K562 (cell line): ENCODE measurements around the gene FCRL6. TPM values are rescaled to one million over a fixed set of nuclear protein-coding genes. Genes with fewer than 3 reads are reported as not detected.

Experiments used
- ATAC-seq: fragments of 200-7000 bp; cut with Tn5 transposase; 3 replicates; pipeline ENCODE4 v1.9.1; 2020; ENCODE audit warnings: moderate library complexity
- BruUV-seq: library from RNA; stranded (reverse); fragments of 400-500 nt; replicated peaks from 2 replicates; lab custom pipeline; 2021; lab: Mats Ljungman, UMichigan
- CTCF ChIA-PET: fragments of 300-600 bp; formaldehyde crosslinking; extraction: SDS; loops from one replicate; lab custom pipeline; 2021; ENCODE audit warnings: low intra/inter-chr PET ratio; lab: Yijun Ruan, JAX
- POLR2A ChIA-PET: fragments of 300-600, 350-650 bp; sonication (Branson Sonifier 250); formaldehyde crosslinking; extraction: SDS; loops from one replicate; lab custom pipeline; 2021; ENCODE audit warnings: antibody characterized with exemption, inconsistent platforms; lab: Yijun Ruan, JAX
- DNase-seq, 4 experiments: peaks; one replicate each; pipeline versions ENCODE4 v3.0.0 to v3.0.0-alpha.2; 2011 to 2018; ENCODE audit warnings: low spot score in 3 of 4, mixed read lengths in 3 of 4; ENCODE audit errors: extremely low read depth in 1 of 4
- FAIRE-seq: peaks from 2 replicates; lab custom pipeline; 2011; peaks lifted over from hg19 to GRCh38; lab: Jason Lieb, UNC
- H2AFZ ChIP-seq: 2 replicates; pipeline ENCODE4 v1.6.0; 2011; ENCODE audit warnings: low read depth, low read length, control low read depth, inconsistent platforms
- H3K27ac ChIP-seq: fragments of 200-600 bp; 3 replicates; pipeline ENCODE4 v1.8.0; 2011; ENCODE audit warnings: low read depth, mild to moderate bottlenecking, control low read depth, inconsistent platforms, low read length, moderate library complexity, mixed read lengths; ENCODE audit errors: extremely low read depth
- H3K27me3 ChIP-seq, 2 experiments: fragments of 300-600 bp in 1 of 2; 2 replicates in 1 of 2; 3 replicates in 1 of 2; pipeline versions ENCODE4 v1.6.0 to v1.8.0; 2011; ENCODE audit warnings: inconsistent platforms in 2 of 2, low read length in 2 of 2, mild to moderate bottlenecking in 1 of 2, mixed read lengths in 1 of 2, moderate library complexity in 1 of 2; ENCODE audit not compliant: control insufficient read depth in 2 of 2, insufficient read depth in 2 of 2
- H3K36me3 ChIP-seq: fragments of 300-600 bp; 3 replicates; pipeline ENCODE4 v1.8.0; 2011; ENCODE audit warnings: mild to moderate bottlenecking, low read length, inconsistent platforms; ENCODE audit not compliant: control insufficient read depth, insufficient read depth
- H3K4me1 ChIP-seq, 2 experiments: fragments of 200-600 bp in 1 of 2; replicated peaks in 1 of 2; 2 replicates in 1 of 2; 3 replicates in 1 of 2; pipeline versions ENCODE4 v1.5.1 to v1.8.0; 2011; ENCODE audit warnings: inconsistent platforms in 2 of 2, low read length in 2 of 2, mild to moderate bottlenecking in 1 of 2, mixed read lengths in 1 of 2, moderate library complexity in 1 of 2; ENCODE audit not compliant: control insufficient read depth in 2 of 2, insufficient read depth in 2 of 2
- H3K4me2 ChIP-seq: 2 replicates; pipeline ENCODE4 v1.6.1; 2011; ENCODE audit warnings: low read length, control low read depth, inconsistent platforms, mixed read lengths; ENCODE audit not compliant: insufficient read depth
- H3K4me3 ChIP-seq: fragments of 200-600 bp; sonication (generic), shearing (Covaris generic); 2 replicates; pipeline ENCODE4 v1.5.1; 2016; ENCODE audit warnings: control low read depth, inconsistent platforms
- H3K79me2 ChIP-seq: fragments of 200-600 bp; 3 replicates; pipeline ENCODE4 v1.8.0; 2011; ENCODE audit warnings: low read length, inconsistent platforms; ENCODE audit not compliant: control insufficient read depth, insufficient read depth
- H3K9ac ChIP-seq, 2 experiments: 2 replicates each; pipeline versions ENCODE4 v1.6.0 to v1.6.1; 2011; ENCODE audit warnings: low read depth in 2 of 2, low read length in 2 of 2, control low read depth in 1 of 2, inconsistent platforms in 1 of 2, mild to moderate bottlenecking in 1 of 2, mixed read lengths in 1 of 2; ENCODE audit not compliant: insufficient read depth in 1 of 2
- H3K9me1 ChIP-seq: one replicate; pipeline ENCODE4 v1.6.0; 2011; ENCODE audit warnings: inconsistent platforms, mild to moderate bottlenecking, low read length, moderate library complexity; ENCODE audit not compliant: control insufficient read depth, insufficient read depth
- H3K9me3 ChIP-seq: replicated peaks from 2 replicates; pipeline ENCODE4 v1.5.1; 2011; ENCODE audit warnings: low read depth, low read length, inconsistent platforms; ENCODE audit not compliant: control insufficient read depth, insufficient read depth
- H4K20me1 ChIP-seq: replicated peaks from 2 replicates; pipeline ENCODE4 v1.6.1; 2011; ENCODE audit warnings: low read length, inconsistent platforms, mixed read lengths; ENCODE audit not compliant: control insufficient read depth, insufficient read depth
- EHMT2 ChIP-seq: fragments of 450-650 bp; IDR thresholded peaks from 2 replicates; pipeline ENCODE4 v1.6.1; 2018; ENCODE audit warnings: antibody characterized with exemption
- EZH2 ChIP-seq: IDR thresholded peaks from 2 replicates; pipeline ENCODE4 v1.6.1; 2012; ENCODE audit warnings: low read depth, mild to moderate bottlenecking, inconsistent platforms, low read length, borderline replicate concordance
- GATAD2B ChIP-seq: fragments of 450-650 bp; IDR thresholded peaks from 2 replicates; pipeline ENCODE4 v1.6.1; 2017; ENCODE audit warnings: mild to moderate bottlenecking, borderline replicate concordance
- KLF1 ChIP-seq: fragments of 450-650 bp; IDR thresholded peaks from 2 replicates; pipeline ENCODE4 v1.6.1; 2016; ENCODE audit warnings: missing genetic modification characterization, missing compliant biosample characterization
- MYNN ChIP-seq, 2 experiments: sonication (generic); formaldehyde crosslinking in 1 of 2; IDR thresholded peaks; 2 replicates each; pipeline versions ENCODE4 v1.5.0 to v1.6.1; 2016 to 2020; ENCODE audit warnings: antibody characterized with exemption in 1 of 2, missing genetic modification reagents in 1 of 2
- OTX1 ChIP-seq: fragments of 450-650 bp; formaldehyde crosslinking; IDR thresholded peaks from 2 replicates; pipeline ENCODE4 v1.4.0; 2022; ENCODE audit warnings: mild to moderate bottlenecking
- PURB ChIP-seq: sonication (generic); formaldehyde crosslinking; IDR thresholded peaks from 2 replicates; pipeline ENCODE4 v1.9.0; 2021; ENCODE audit warnings: low read depth, mild to moderate bottlenecking, missing genetic modification reagents
- RBM15 ChIP-seq: fragments of 200-400 bp; formaldehyde crosslinking; IDR thresholded peaks from 2 replicates; pipeline ENCODE4 v1.6.1; 2018; ENCODE audit warnings: mild to moderate bottlenecking, low read length, moderate library complexity; ENCODE audit not compliant: insufficient read depth
- SAFB2 ChIP-seq: fragments of 200-400 bp; formaldehyde crosslinking; IDR thresholded peaks from 2 replicates; pipeline ENCODE4 v1.6.1; 2018; ENCODE audit warnings: borderline replicate concordance, low read length, low read depth, moderate library complexity; ENCODE audit not compliant: severe bottlenecking
- SMC3 ChIP-seq: conservative IDR thresholded peaks from 2 replicates; pipeline ENCODE4 v1.6.1; 2011; ENCODE audit warnings: low read depth, low read length, improper control_type of control experiment; ENCODE audit not compliant: insufficient read depth
- SNRNP70 ChIP-seq: fragments of 200-400 bp; formaldehyde crosslinking; optimal IDR thresholded peaks from 2 replicates; pipeline ENCODE3; 2017; ENCODE audit warnings: low read depth, low read length
- TRIM25 ChIP-seq: fragments of 450-650 bp; IDR thresholded peaks from 2 replicates; pipeline ENCODE4 v1.7.0; 2016; ENCODE audit warnings: borderline replicate concordance
- ZNF280A ChIP-seq: fragments of 450-650 bp; IDR thresholded peaks from 2 replicates; pipeline ENCODE4 v1.6.1; 2018; ENCODE audit warnings: mild to moderate bottlenecking, low read depth; ENCODE audit not compliant: partially characterized antibody
- ZNF707 ChIP-seq: fragments of 250-450 bp; sonication (Bioruptor Pico); conservative IDR thresholded peaks from 2 replicates; pipeline ENCODE4 v1.8.0; 2022; ENCODE audit warnings: inconsistent platforms, mild to moderate bottlenecking, moderate library complexity
- ZNF764 ChIP-seq: fragments of 250-450 bp; sonication (Bioruptor Pico); IDR thresholded peaks from 2 replicates; pipeline ENCODE4 v1.4.0; 2020; ENCODE audit warnings: low read depth, mild to moderate bottlenecking, moderate library complexity
- ZNF79 ChIP-seq: fragments of 250-450 bp; sonication (Bioruptor Pico); IDR thresholded peaks from 2 replicates; pipeline ENCODE4 v1.4.0; 2020; ENCODE audit warnings: low read depth, mild to moderate bottlenecking, moderate library complexity
- WGBS: fragments of 100-300 bp; shearing (Covaris generic); methylation state at CpG from one replicate; pipeline ENCODE4 v1.1.6; 2016; ENCODE audit warnings: low coverage, mixed read lengths; ENCODE audit not compliant: insufficient coverage; ENCODE audit errors: missing lambda C conversion rate; 5-methylcytosine and 5-hydroxymethylcytosine counted together
- in situ Hi-C: fragments of 300-500 bp; cut with MboI; formaldehyde crosslinking; loops from 4 replicates; pipeline ENCODE4 v1.15.0; 2018; ENCODE audit warnings: inconsistent platforms, mixed read lengths
- intact Hi-C: fragments of 100-400 bp; cut with micrococcal nuclease; formaldehyde crosslinking; loops from 2 replicates; pipeline ENCODE4 v1.14.2; 2022
- polyA plus RNA-seq, 8 experiments: library from polyadenylated mRNA; depleted of rRNA in 4 of 8; stranded (reverse) in 5 of 8; unstranded in 3 of 8; fragments of >200 nt; fragmentation: Nextera tagmentation in 2 of 8; fragmentation: Illumina TruSeq in 1 of 8; extraction: Ambion mirVana in 2 of 8; extraction: Trizol in 1 of 8; gene quantifications; 2 replicates each; pipeline versions ENCODE4 v1.2.1 to v1.2.3, GENCODE V29; 2011 to 2014; ENCODE audit warnings: inconsistent platforms in 1 of 8, missing spikeins in 1 of 8
- total RNA-seq, 7 experiments: library from RNA; depleted of rRNA in 6 of 7; stranded (reverse); fragments of >200 nt in 6 of 7; fragmentation: Illumina TruSeq in 2 of 7; extraction: Trizol in 2 of 7; gene quantifications; 2 replicates each; pipeline versions ENCODE4 v1.2.1 to v1.2.3, GENCODE V29; 2011 to 2021; ENCODE audit warnings: low replicate concordance in 1 of 7

The FCRL6 gene
- total and polyA plus RNA-seq, 9 of the 15 experiments (the other 6 are each of a cell fraction or from before 2014, with no cell fraction given): not detected

GRCh38 chr1:159853417-159854115, 51.4 kb downstream of the FCRL6 start:
- CTCF ChIA-PET: no interaction called here
- in situ Hi-C loops: no loop called here
- Histone ChIP-seq H3K79me2 (no peaks in the 10 kb centered on the region), H3K27me3 (peaks cover 0 to 27% of the 10 kb centered on the region in 2 experiments; a peak in 2 of 5 replicates), H3K4me3 (no peak overlapping the region), H3K36me3 (no peaks in the 10 kb centered on the region), H2AFZ (no peak overlapping the region), H4K20me1 (no peaks in the 10 kb centered on the region)
- no peak for ATAC-seq
- no peak for DNase-seq
- no TSS peak for BruUV-seq
- no peak for TF ChIP-seq SNRNP70
- TF ChIP-seq PURB (CRISPR knock-in tag): no peak
- no peak for TF ChIP-seq ZNF79 (CRISPR knock-in tag)
- TF ChIP-seq GATAD2B: no peak
- TF ChIP-seq SAFB2: no peak
- TF ChIP-seq RBM15: no peak
- TF ChIP-seq EHMT2: no peak
- TF ChIP-seq SMC3: no peak
- TF ChIP-seq MYNN (IDR thresholded peaks at IDR 0.05): no peak
- TF ChIP-seq MYNN (CRISPR knock-in tag; IDR thresholded peaks at IDR 0.05): no peak
- TF ChIP-seq KLF1 (tag): no peak
- TF ChIP-seq TRIM25: no peak
- TF ChIP-seq ZNF707: no peak
- no peak for TF ChIP-seq ZNF764 (CRISPR knock-in tag)
- no peak for TF ChIP-seq OTX1 (CRISPR knock-in tag)
- TF ChIP-seq EZH2: no peak
- no peak for TF ChIP-seq ZNF280A
- TF ChIP-seq, all 486 proteins: peak for 0
- H3K9ac ChIP-seq: no peak overlapping the region
- H3K9me3 ChIP-seq: no peaks in the 10 kb centered on the region
- H3K4me2 ChIP-seq: no peak overlapping the region
- no peaks in the 10 kb centered on the region for H3K9me1 ChIP-seq
- no peak overlapping the region for H3K27ac ChIP-seq
- 27% methylated on average over 6 of the region's 6 CpGs for WGBS
- peaks cover 0 to 13% of the 10 kb centered on the region in 2 experiments; a peak in 2 of 5 replicates for H3K4me1 ChIP-seq
- POLR2A ChIA-PET: interaction anchor here (1.0 kb wide), 1 partner anchor 11 kb away, joined by 3 read pairs; no protein-coding TSS in a partner anchor
- no peak for FAIRE-seq
- intact Hi-C loops: no loop called here
